Kidney (tissue), 14 donors: ENCODE data around the gene FBXL19. TPM values are rescaled to one million over a fixed set of nuclear protein-coding genes. Genes with fewer than 3 reads are reported as not detected.

Experiments used
- DNase-seq, 5 donors: peaks; one replicate each; pipeline ENCODE4 v3.0.0-alpha.2; 2013 to 2020
- FAIRE-seq: peaks from 2 replicates; lab custom pipeline; 2012; peaks lifted over from hg19 to GRCh38; lab: Jason Lieb, UNC
- H3K27ac ChIP-seq, 2 donors: one replicate each; pipeline ENCODE4 v1.7.0; 2013; ENCODE audit warnings: low read depth in 2 of 2, low read length in 2 of 2, inconsistent platforms in 1 of 2
- H3K27me3 ChIP-seq: one replicate; pipeline ENCODE4 v1.7.1; 2013; ENCODE audit warnings: low read length, inconsistent platforms; ENCODE audit not compliant: control insufficient read depth, insufficient read depth
- H3K36me3 ChIP-seq, 3 donors: one replicate each; pipeline versions ENCODE4 v1.7.0 to v1.7.1; 2013; ENCODE audit warnings: low read length in 3 of 3, control low read depth in 1 of 3, inconsistent platforms in 1 of 3; ENCODE audit not compliant: insufficient read depth in 3 of 3, control insufficient read depth in 2 of 3
- H3K4me1 ChIP-seq, 3 donors: one replicate each; pipeline versions ENCODE4 v1.7.0 to v1.7.1; 2013; ENCODE audit warnings: low read length in 3 of 3, inconsistent platforms in 1 of 3, low read depth in 1 of 3; ENCODE audit not compliant: control insufficient read depth in 2 of 3, insufficient read depth in 2 of 3
- H3K4me3 ChIP-seq, 3 donors: one replicate each; pipeline versions ENCODE4 v1.7.0 to v1.8.1; 2013; ENCODE audit warnings: low read length in 3 of 3, control low read depth in 1 of 3, inconsistent platforms in 1 of 3
- H3K9ac ChIP-seq, 3 donors: one replicate each; pipeline versions ENCODE4 v1.7.0 to v1.7.1; 2013; ENCODE audit warnings: low read length in 3 of 3, control low read depth in 1 of 3, inconsistent platforms in 1 of 3
- H3K9me3 ChIP-seq, 3 donors: one replicate each; pipeline versions ENCODE4 v1.7.0 to v1.7.1; 2013; ENCODE audit warnings: low read length in 3 of 3, control low read depth in 1 of 3, inconsistent platforms in 1 of 3; ENCODE audit not compliant: control insufficient read depth in 2 of 3, insufficient read depth in 1 of 3
- CTCF ChIP-seq: IDR thresholded peaks from 3 replicates; pipeline ENCODE4 v1.5.1; 2012; ENCODE audit warnings: mild to moderate bottlenecking, moderate library complexity, borderline replicate concordance; ENCODE audit not compliant: insufficient read depth; ENCODE audit errors: extremely low read depth
- intact Hi-C: fragments of 100-400 bp; cut with DNase I; formaldehyde crosslinking; loops from one replicate; pipeline ENCODE4 v1.11.1; 2022
- polyA plus RNA-seq: library from polyadenylated mRNA; stranded (reverse); fragments of 350-450 nt; fragmentation: Illumina TruSeq; extraction: RNeasy Lipid Tissue Mini Kit (QIAGEN cat#74804); gene quantifications from one replicate; pipeline ENCODE4 v1.2.3, GENCODE V29; 2014; ENCODE audit warnings: low read depth, low replicate concordance; ENCODE audit not compliant: insufficient read depth
- total RNA-seq: library from RNA; stranded (reverse); fragmentation: NEBNext Ultra II Directional; extraction: Animal tissue kit (Norgen Biotek cat#: 25700); gene quantifications from one replicate; pipeline ENCODE4 v1.2.1, GENCODE V29; 2021
- donor health status: control.
- donor health status: control.
- donor health status: control.
- donor health status: control.
- donor health status: control.
- donor health status: DM: yes; HTN: yes; CAD: no.
- donor health status: Normal renal cell carcinoma (clear cell type).

The FBXL19 gene
- total and polyA plus RNA-seq, 2 donors from 2014 or later, result 7.4 to 18.9 TPM

- Histone ChIP-seq H3K27me3 (no peaks in the 10 kb centered on the region), H3K9ac (peak overlapping the region; percentile 65 to 98 (median 96)), H3K4me3 (peak overlapping the region; percentile 78 to 88 (median 86)), H3K36me3 (peaks cover 2 to 7% (median 5%) of the 10 kb centered on the region in 3 donors), H3K9me3 (no peaks in the 10 kb centered on the region), H3K4me1 (peaks cover 9 to 34% (median 23%) of the 10 kb centered on the region in 3 donors), H3K27ac (peak overlapping the region; percentile 23 to 91)
- intact Hi-C loops, result no loop called here
- no peak for TF ChIP-seq CTCF
- FAIRE-seq (no peak), DNase-seq (peak in 1 of 5 donors; percentile 76)
Observed at GRCh38 chr16:30892670-30893416, 30.5 kb upstream of the FBXL19 start.

- Histone ChIP-seq H3K4me3 (peak overlapping the region; percentile 78 to 88 (median 86)), H3K27me3 (no peaks in the 10 kb centered on the region), H3K27ac (peak overlapping the region; percentile 91 to 93), H3K4me1 (peaks cover 9 to 34% (median 23%) of the 10 kb centered on the region in 3 donors), H3K9me3 (no peaks in the 10 kb centered on the region), H3K9ac (peak overlapping the region; percentile 65 to 98 (median 96)), H3K36me3 (peaks cover 2 to 7% (median 5%) of the 10 kb centered on the region in 3 donors)
- TF ChIP-seq CTCF, result no peak
- FAIRE-seq (no peak), DNase-seq (peak in 2 of 5 donors; percentile 40 to 86)
- intact Hi-C loops, result no loop called here
Observed at GRCh38 chr16:30893417-30893743, 30.0 kb upstream of the FBXL19 start.

- Histone ChIP-seq H3K9me3 (no peaks in the 10 kb centered on the region), H3K4me3 (peak within 1 kb of the TSS; percentile 78 to 88 (median 86)), H3K4me1 (peaks cover 9 to 32% (median 23%) of the 10 kb centered on the region in 3 donors), H3K9ac (peak within 1 kb of the TSS; percentile 65 to 98 (median 96)), H3K27ac (peak within 1 kb of the TSS; percentile 91 to 97), H3K27me3 (no peaks in the 10 kb centered on the region), H3K36me3 (peaks cover 2 to 3% (median 2%) of the 10 kb centered on the region in 3 donors)
- intact Hi-C loops, result no loop called here
- FAIRE-seq (no peak), DNase-seq (peak; percentile 94 to 98 (median 96))
- TF ChIP-seq CTCF, result peak; percentile 68
Observed at GRCh38 chr16:30893744-30894539, 29.4 kb upstream of the FBXL19 start, which contains the start of gene BCL7C. Gene BCL7C, minus strand, starts transcription at chr16:30894077. Its CDS starts 133 bp downstream, at chr16:30893944.
